ENCODE results near the gene TRIM47. TPM values are rescaled to one million over a fixed set of nuclear protein-coding genes. Genes with fewer than 3 reads are reported as not detected.

The TRIM47 gene
- total RNA-seq, 2 donors from 2014 or later: 33.7 to 71.5 TPM

- DNase-seq: peak; percentile 44
- no peaks in the 10 kb centered on the region for H3K9me3 ChIP-seq
- H3K9ac ChIP-seq (ENCODE audit: low read depth in 2 of 2, low read length in 2 of 2): peak overlapping the region; percentile 61 to 71
- peaks cover 8% of the 10 kb centered on the region for H3K4me1 ChIP-seq
- H3K27me3 ChIP-seq: no peaks in the 10 kb centered on the region
- peak overlapping the region; percentile 92 for H3K27ac ChIP-seq
- peaks cover 12% of the 10 kb centered on the region for H3K36me3 ChIP-seq
- TF ChIP-seq CTCF (IDR thresholded peaks at IDR 0.05): no peak
- intact Hi-C loops (cut with DNase I): no loop called here
- peak overlapping the region; percentile 73 for H3K4me3 ChIP-seq
These were observed 17.2 kb upstream of the TRIM47 start for GRCh38 chr17:75895370-75896155.

DNA sequence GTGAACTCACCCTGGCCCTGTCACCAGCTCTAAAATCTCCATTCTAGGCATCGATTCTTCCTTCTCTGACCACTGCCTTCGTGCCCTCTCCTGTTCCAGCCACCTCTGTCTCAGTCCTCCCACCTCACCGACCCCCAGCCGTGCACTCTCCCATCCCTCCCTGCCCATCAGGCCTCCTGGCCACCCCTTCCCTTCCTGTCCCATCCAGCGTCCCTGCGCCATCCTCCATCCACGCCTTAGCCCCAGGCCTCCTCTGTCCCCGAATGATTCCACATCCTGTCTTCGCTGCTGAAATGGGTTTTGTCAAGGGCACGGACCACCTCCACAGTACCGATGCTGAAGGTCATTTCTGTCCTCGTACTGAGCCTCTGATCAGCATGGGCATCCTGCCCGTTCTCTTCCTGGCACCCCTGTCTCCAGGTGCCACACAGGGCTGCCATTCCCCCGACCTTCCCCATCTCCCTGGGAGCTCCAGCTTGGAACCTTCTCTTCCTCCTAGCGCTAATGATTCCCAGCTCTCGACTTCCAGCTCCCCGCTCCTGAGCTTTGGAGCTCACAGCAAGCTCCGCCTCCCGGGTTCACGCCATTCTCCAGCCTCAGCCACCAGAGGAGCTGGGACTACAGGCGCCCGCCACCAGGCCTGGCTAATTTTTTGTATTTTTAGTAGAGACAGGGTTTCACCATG, 15.8 kb upstream of the TRIM47 start:
- H3K4me1 ChIP-seq: peaks cover 8% of the 10 kb centered on the region
- H3K27me3 ChIP-seq: no peaks in the 10 kb centered on the region
- no peak overlapping the region for H3K27ac ChIP-seq
- peaks cover 11% of the 10 kb centered on the region for H3K36me3 ChIP-seq
- no peak overlapping the region for H3K4me3 ChIP-seq
- H3K9ac ChIP-seq (ENCODE audit: low read depth in 2 of 2, low read length in 2 of 2): peak overlapping the region in 1 of 2 donors; percentile 6
- no peaks in the 10 kb centered on the region for H3K9me3 ChIP-seq
- TF ChIP-seq CTCF (IDR thresholded peaks at IDR 0.05): no peak
- intact Hi-C loops (cut with DNase I): no loop called here
- no peak for DNase-seq

- H3K9me3 ChIP-seq: no peaks in the 10 kb centered on the region
- H3K27ac ChIP-seq: no peak overlapping the region
- peaks cover 8% of the 10 kb centered on the region for H3K4me1 ChIP-seq
- DNase-seq: no peak
- intact Hi-C loops (cut with DNase I): no loop called here
- no peak overlapping the region for H3K4me3 ChIP-seq
- H3K9ac ChIP-seq (ENCODE audit: low read depth in 2 of 2, low read length in 2 of 2): peak overlapping the region in 1 of 2 donors; percentile 6
- no peak for TF ChIP-seq CTCF (IDR thresholded peaks at IDR 0.05)
- no peaks in the 10 kb centered on the region for H3K27me3 ChIP-seq
- H3K36me3 ChIP-seq: peaks cover 4% of the 10 kb centered on the region
These were observed 15.1 kb upstream of the TRIM47 start for GRCh38 chr17:75893305-75894048.

- no peak for TF ChIP-seq CTCF (IDR thresholded peaks at IDR 0.05)
- DNase-seq: no peak
- Histone ChIP-seq H3K9me3 (no peaks in the 10 kb centered on the region), H3K9ac (ENCODE audit: low read depth in 2 of 2, low read length in 2 of 2) (no peak overlapping the region), H3K27ac (no peak overlapping the region), H3K36me3 (no peaks in the 10 kb centered on the region), H3K4me3 (no peak overlapping the region), H3K4me1 (peaks cover 8% of the 10 kb centered on the region), H3K27me3 (no peaks in the 10 kb centered on the region)
- intact Hi-C loops (cut with DNase I): no loop called here
These were observed 14.3 kb upstream of the TRIM47 start for GRCh38 chr17:75892556-75893224.

All from colonic mucosa (tissue), 4 donors.